Panc1 (cell line): ENCODE measurements around the gene RAD21L1. TPM values are rescaled to one million over a fixed set of nuclear protein-coding genes. Genes with fewer than 3 reads are reported as not detected.

Source experiments
- ATAC-seq: fragments of 200-7000 bp; cut with Tn5 transposase; 2 replicates; pipeline ENCODE4 v1.9.1; 2020; ENCODE audit warnings: mild to moderate bottlenecking, moderate library complexity
- Bru-seq: library from RNA; stranded (reverse); fragments of 400-500 nt; gene quantifications from one replicate; lab custom pipeline; 2021; lab: Mats Ljungman, UMichigan
- BruChase-seq, 2 experiments: library from RNA; stranded (reverse); fragments of 400-500 nt; gene quantifications; one replicate each; lab custom pipeline; 2021; lab: Mats Ljungman, UMichigan
- BruUV-seq: library from RNA; stranded (reverse); fragments of 400-500 nt; replicated peaks from 2 replicates; lab custom pipeline; 2021; lab: Mats Ljungman, UMichigan
- CTCF ChIA-PET: fragments of 300-600 bp; sonication (Branson Sonifier 250); formaldehyde crosslinking; loops from one replicate; lab custom pipeline; 2022; ENCODE audit warnings: antibody characterized with exemption; lab: Charles Lee
- POLR2A ChIA-PET: fragments of 300-600 bp; sonication (Branson Sonifier 250); formaldehyde crosslinking; loops from one replicate; lab custom pipeline; 2022; ENCODE audit warnings: antibody characterized with exemption; lab: Charles Lee
- DNase-seq: peaks from one replicate; pipeline ENCODE4 v3.0.0-alpha.2; 2010; ENCODE audit warnings: low read depth, low spot score
- H3K27ac ChIP-seq: 2 replicates; pipeline ENCODE4 v1.5.1; 2011; ENCODE audit warnings: mild to moderate bottlenecking, low read length, inconsistent platforms
- H3K27me3 ChIP-seq: fragments of 200-500 bp; sonication (Bioruptor generic); 2 replicates; pipeline ENCODE4 v1.6.0; 2014; ENCODE audit warnings: low read length, inconsistent platforms; ENCODE audit not compliant: control insufficient read depth, insufficient read depth
- H3K36me3 ChIP-seq: fragments of 200-500 bp; sonication (Bioruptor generic); 2 replicates; pipeline ENCODE4 v1.5.1; 2014; ENCODE audit warnings: inconsistent platforms, mild to moderate bottlenecking, low read length, moderate library complexity; ENCODE audit not compliant: control insufficient read depth, insufficient read depth
- H3K4me1 ChIP-seq: 2 replicates; pipeline ENCODE4 v1.5.1; 2011; ENCODE audit warnings: inconsistent platforms, mild to moderate bottlenecking, low read length, moderate library complexity; ENCODE audit not compliant: control insufficient read depth, insufficient read depth
- H3K4me3 ChIP-seq, 2 experiments: 2 replicates each; pipeline ENCODE4 v1.5.1; 2011 to 2012; ENCODE audit warnings: low read depth in 2 of 2, low read length in 2 of 2, mild to moderate bottlenecking in 2 of 2, inconsistent platforms in 1 of 2, moderate library complexity in 1 of 2
- H3K9me3 ChIP-seq: fragments of 200-500 bp; sonication (Bioruptor generic); 2 replicates; pipeline ENCODE4 v1.5.1; 2014; ENCODE audit warnings: low read depth, mild to moderate bottlenecking, inconsistent platforms, low read length, moderate library complexity; ENCODE audit not compliant: control insufficient read depth, insufficient read depth
- CTCF ChIP-seq: fragments of 450-650 bp; IDR thresholded peaks from 2 replicates; pipeline ENCODE4 v1.5.1; 2017; ENCODE audit warnings: mild to moderate bottlenecking
- POLR2AphosphoS5 ChIP-seq: IDR thresholded peaks from 2 replicates; pipeline ENCODE4 v1.6.1; 2012; ENCODE audit warnings: mild to moderate bottlenecking, low read depth, low read length, moderate library complexity
- REST ChIP-seq, 2 experiments: IDR thresholded peaks; 2 replicates each; pipeline ENCODE4 v1.6.1; 2011 to 2012; ENCODE audit warnings: low read depth in 2 of 2, control low read depth in 1 of 2, low read length in 1 of 2, mild to moderate bottlenecking in 1 of 2, moderate library complexity in 1 of 2; ENCODE audit not compliant: insufficient read depth in 1 of 2
- SIN3A ChIP-seq: IDR thresholded peaks from 2 replicates; pipeline ENCODE4 v1.6.1; 2012; ENCODE audit warnings: low read depth, mild to moderate bottlenecking, low read length, moderate library complexity, borderline replicate concordance; ENCODE audit not compliant: insufficient read depth
- TCF7L2 ChIP-seq: IDR thresholded peaks from 2 replicates; pipeline ENCODE4 v1.6.1; 2011; ENCODE audit warnings: mild to moderate bottlenecking, low read depth, low read length, inconsistent platforms
- in situ Hi-C: cut with HindIII; loops from 2 replicates; pipeline ENCODE4 v1.10.0; 2016; ENCODE audit warnings: low sequenced_read_pairs, low pct_unique_long_range_greater_than_20kb
- intact Hi-C: fragments of 100-400 bp; cut with micrococcal nuclease; formaldehyde crosslinking; loops from one replicate; pipeline ENCODE4 v1.10.0; 2022; ENCODE audit not compliant: unreplicated experiment
- long read RNA-seq: library from polyadenylated mRNA; unstranded; transcript quantifications from one replicate; pipeline ENCODE4 v2.0.0, GENCODE V29; 2021; ENCODE audit not compliant: unreplicated experiment
- polyA plus RNA-seq: library from polyadenylated mRNA; unstranded; fragments of >200 nt; gene quantifications from one replicate; pipeline ENCODE4 v1.2.1, GENCODE V29; 2012; ENCODE audit warnings: missing spikeins; ENCODE audit not compliant: insufficient read length
- total RNA-seq: library from RNA; stranded (reverse); gene quantifications from one replicate; pipeline ENCODE4 v1.2.1, GENCODE V29; 2021; ENCODE audit not compliant: unreplicated experiment

RAD21L1 gene
- 1.0 TPM for total RNA-seq
- 0.48 TPM for polyA plus RNA-seq
- Bru-seq, nascent RNA: percentile 36 among the genes with signal in this experiment
- percentile 39 among the genes with signal in this experiment for BruChase-seq, experiment 1, labeled RNA remaining after a 2-hour chase
- percentile 38 among the genes with signal in this experiment for BruChase-seq, experiment 2, labeled RNA remaining after a 6-hour chase
- long read RNA-seq, partial matches to known transcripts: 0 of 1 reads
- long read RNA-seq, other reads (novel, unspliced or antisense): 1 of 1 reads

- ATAC-seq (peak; percentile 76), DNase-seq (no peak)
- Histone ChIP-seq H3K27ac (peak within 1 kb of the TSS; percentile 66), H3K4me3 (peak within 1 kb of the TSS; percentile 77 to 81), H3K4me1 (peaks cover 8% of the 10 kb centered on the region; the same call in 1 of the 2 replicates), H3K9me3 (no peaks in the 10 kb centered on the region), H3K27me3 (peaks cover 3% of the 10 kb centered on the region; the same call in 1 of the 2 replicates), H3K36me3 (no peaks in the 10 kb centered on the region)
- intact Hi-C loops: no loop called here
- ChIA-PET CTCF (no interaction called here), POLR2A (interaction anchor here (0.7 kb wide), 1 partner anchor 85 kb away, joined by 3 read pairs; no protein-coding TSS in a partner anchor)
- no peak for TF ChIP-seq TCF7L2
- TF ChIP-seq POLR2AphosphoS5: no peak
- no peak for TF ChIP-seq REST (IDR thresholded peaks at IDR 0.05; ENCODE audit: insufficient read depth in 1 of 2, low read depth in 2 of 2, low read length in 1 of 2)
- no peak for TF ChIP-seq CTCF
- TF ChIP-seq SIN3A: 0 out of 2 replicates have a peak, but pooled peaks have one; percentile 63
- no TSS peak for BruUV-seq
- in situ Hi-C loops: no loop called here
These were observed at the start of gene RAD21L1 for GRCh38 chr20:1225783-1226654. TSS of gene RAD21L1 (plus strand) at chr20:1226044. CDS start at chr20:1228454, 2,410 bp downstream.

DNA sequence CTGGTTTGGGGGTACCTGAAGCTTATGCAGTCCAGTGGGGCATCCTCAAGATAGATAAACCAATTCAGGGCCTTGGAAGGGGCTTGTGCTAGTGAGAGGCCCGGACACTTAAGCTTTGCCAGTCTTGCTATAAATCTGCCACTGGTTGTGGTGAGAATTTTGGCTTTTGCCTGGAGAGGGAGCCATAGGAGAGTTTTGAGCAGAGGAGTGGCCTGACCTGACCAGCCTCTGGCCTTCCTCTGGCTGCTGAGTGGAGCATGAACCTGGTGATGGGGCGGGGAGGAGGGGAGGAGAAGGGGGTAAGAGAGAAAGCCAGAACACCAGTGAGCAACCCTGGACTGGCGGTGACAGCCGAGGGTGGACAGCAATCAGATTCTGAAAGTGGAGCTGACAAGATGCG, 48.2 kb upstream of the RAD21L1 start:
- TF ChIP-seq SIN3A (no peak), CTCF (peak; percentile 48; the same call in 1 of the 2 replicates)
- ATAC-seq (peak; percentile 60; the same call in 1 of the 2 replicates), DNase-seq (no peak)
- Histone ChIP-seq H3K9me3 (no peaks in the 10 kb centered on the region), H3K4me1 (no peaks in the 10 kb centered on the region), H3K27ac (no peak overlapping the region), H3K36me3 (no peaks in the 10 kb centered on the region), H3K4me3 (no peak overlapping the region), H3K27me3 (no peaks in the 10 kb centered on the region)
- POLR2A ChIA-PET: interaction anchor here (0.6 kb wide), 1 partner anchor 1733 kb away, joined by 10 read pairs; no protein-coding TSS in a partner anchor
- intact Hi-C loops: no loop called here
- BruUV-seq: no TSS peak
- CTCF ChIA-PET: interaction anchor here (0.7 to 0.8 kb wide), 2 partner anchors 326 to 440 kb away, joined by 3 to 8 read pairs; no protein-coding TSS in a partner anchor
- in situ Hi-C loops: no loop called here
